ENCODE results near the gene CRTAC1. TPM values are rescaled to one million over a fixed set of nuclear protein-coding genes. Genes with fewer than 3 reads are reported as not detected.

CRTAC1 gene
- total and polyA plus RNA-seq, 12 donors: 0.09 to 1.4 (median 0.48) TPM; not detected in 4

DNA sequence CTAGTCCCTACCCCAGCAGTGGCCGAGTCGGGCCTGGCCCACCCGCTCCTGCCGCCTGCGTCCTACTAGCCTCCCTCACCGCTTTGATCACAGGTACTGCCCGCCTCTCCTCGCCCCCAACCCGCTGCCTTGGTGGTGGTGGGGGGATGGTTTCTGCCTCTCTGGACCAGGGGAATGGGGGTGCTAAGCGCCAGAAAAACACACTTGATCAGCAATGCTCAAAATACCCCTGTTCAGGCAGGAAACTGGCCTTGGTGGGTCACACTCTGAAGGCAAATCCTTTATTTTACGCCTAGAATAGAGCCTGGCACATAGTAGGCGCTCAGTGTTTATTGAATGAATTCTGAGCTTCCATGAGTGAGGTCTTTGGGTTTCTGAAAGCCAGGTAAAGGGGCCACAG is 1.0 kb upstream of the CRTAC1 start:
- WGBS, 4 donors: 32 to 79% (median 45%) methylated on average over 2 to 12 of the region's 12 CpGs
- no peaks in the 10 kb centered on the region for H3K36me3 ChIP-seq (replicated peaks in 1 of 2)
- no peak overlapping the region for H3K27ac ChIP-seq
- no peak overlapping the region for H3K4me3 ChIP-seq
- TF ChIP-seq, protein P1, sequence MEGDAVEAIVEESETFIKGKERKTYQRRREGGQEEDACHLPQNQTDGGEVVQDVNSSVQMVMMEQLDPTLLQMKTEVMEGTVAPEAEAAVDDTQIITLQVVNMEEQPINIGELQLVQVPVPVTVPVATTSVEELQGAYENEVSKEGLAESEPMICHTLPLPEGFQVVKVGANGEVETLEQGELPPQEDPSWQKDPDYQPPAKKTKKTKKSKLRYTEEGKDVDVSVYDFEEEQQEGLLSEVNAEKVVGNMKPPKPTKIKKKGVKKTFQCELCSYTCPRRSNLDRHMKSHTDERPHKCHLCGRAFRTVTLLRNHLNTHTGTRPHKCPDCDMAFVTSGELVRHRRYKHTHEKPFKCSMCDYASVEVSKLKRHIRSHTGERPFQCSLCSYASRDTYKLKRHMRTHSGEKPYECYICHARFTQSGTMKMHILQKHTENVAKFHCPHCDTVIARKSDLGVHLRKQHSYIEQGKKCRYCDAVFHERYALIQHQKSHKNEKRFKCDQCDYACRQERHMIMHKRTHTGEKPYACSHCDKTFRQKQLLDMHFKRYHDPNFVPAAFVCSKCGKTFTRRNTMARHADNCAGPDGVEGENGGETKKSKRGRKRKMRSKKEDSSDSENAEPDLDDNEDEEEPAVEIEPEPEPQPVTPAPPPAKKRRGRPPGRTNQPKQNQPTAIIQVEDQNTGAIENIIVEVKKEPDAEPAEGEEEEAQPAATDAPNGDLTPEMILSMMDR (IDR thresholded peaks at IDR 0.05): no peak
- no peak for TF ChIP-seq POLR2A (IDR thresholded peaks at IDR 0.05)
- H3K4me1 ChIP-seq (replicated peaks in 1 of 2): peaks cover 4 to 11% of the 10 kb centered on the region in 2 donors
- no peaks in the 10 kb centered on the region for H3K9me3 ChIP-seq (replicated peaks in 1 of 3)
- DNase-seq: no peak
- intact Hi-C loops (cut with DNase I): loop anchor here in 1 of 2 donors (10.0 kb wide), 1 partner anchor 237 kb away; no protein-coding TSS in a partner anchor
- peaks cover 25% of the 10 kb centered on the region for H3K27me3 ChIP-seq

GRCh38 chr10:98030991-98031431 is 590 bp upstream of the CRTAC1 start:
- Histone ChIP-seq H3K27ac (no peak overlapping the region), H3K9me3 (replicated peaks in 1 of 3) (no peaks in the 10 kb centered on the region), H3K27me3 (peaks cover 25% of the 10 kb centered on the region), H3K4me3 (no peak overlapping the region), H3K36me3 (replicated peaks in 1 of 2) (no peaks in the 10 kb centered on the region), H3K4me1 (replicated peaks in 1 of 2) (peaks cover 4 to 11% of the 10 kb centered on the region in 2 donors)
- intact Hi-C loops (cut with DNase I): loop anchor here in 1 of 2 donors (10.0 kb wide), 1 partner anchor 236 kb away; no protein-coding TSS in a partner anchor
- TF ChIP-seq POLR2A (IDR thresholded peaks at IDR 0.05): no peak
- TF ChIP-seq, protein P1 (IDR thresholded peaks at IDR 0.05): no peak
- WGBS, 4 donors: 0 to 4% (median 2%) methylated on average over 1 to 49 of the region's 49 CpGs
- DNase-seq: no peak

- H3K4me1 ChIP-seq (replicated peaks in 1 of 2): peaks cover 4 to 11% of the 10 kb centered on the region in 2 donors
- TF ChIP-seq, protein P1 (IDR thresholded peaks at IDR 0.05): no peak
- no peak for TF ChIP-seq POLR2A (IDR thresholded peaks at IDR 0.05)
- 3 to 15% (median 6%) methylated on average over 5 to 44 of the region's 44 CpGs for WGBS, 4 donors
- peak overlapping the region in 1 of 4 donors; percentile 47 for H3K4me3 ChIP-seq
- no peak overlapping the region for H3K27ac ChIP-seq
- peaks cover 25% of the 10 kb centered on the region for H3K27me3 ChIP-seq
- DNase-seq: no peak
- intact Hi-C loops (cut with DNase I): loop anchor here in 1 of 2 donors (10.0 kb wide), 1 partner anchor 235 kb away; no protein-coding TSS in a partner anchor
- H3K36me3 ChIP-seq (replicated peaks in 1 of 2): no peaks in the 10 kb centered on the region
- H3K9me3 ChIP-seq (replicated peaks in 1 of 3): no peaks in the 10 kb centered on the region
These were observed 1.0 kb downstream of the CRTAC1 start for GRCh38 chr10:98029149-98030092.

- Histone ChIP-seq H3K4me3 (no peak overlapping the region), H3K4me1 (replicated peaks in 1 of 2) (peaks cover 4 to 11% of the 10 kb centered on the region in 2 donors), H3K36me3 (replicated peaks in 1 of 2) (no peaks in the 10 kb centered on the region), H3K27ac (no peak overlapping the region), H3K9me3 (replicated peaks in 1 of 3) (no peaks in the 10 kb centered on the region), H3K27me3 (peaks cover 25% of the 10 kb centered on the region)
- WGBS, 4 donors: 19 to 27% (median 23%) methylated on average over 7 to 11 of the region's 11 CpGs
- intact Hi-C loops (cut with DNase I): no loop called here
- peak; percentile 23 to 62 (median 43) for DNase-seq
- TF ChIP-seq, protein P1 (IDR thresholded peaks at IDR 0.05): peak; percentile 37 to 63 (median 52)
- no peak for TF ChIP-seq POLR2A (IDR thresholded peaks at IDR 0.05)
These were observed 2.2 kb downstream of the CRTAC1 start for GRCh38 chr10:98028168-98028770.
